GM12801 (cell line): ENCODE data around the gene DPYD.

Source experiments
- TF ChIP-seq, protein P1 (sequence below): IDR thresholded peaks from one replicate; pipeline ENCODE4 v1.5.1; 2011; ENCODE audit warnings: control low read depth; ENCODE audit not compliant: insufficient read length; ENCODE audit errors: extremely low read depth

DPYD gene

GRCh38 chr1:97621955-97622354 is 298.9 kb downstream of the DPYD start:
- TF ChIP-seq, protein P1, sequence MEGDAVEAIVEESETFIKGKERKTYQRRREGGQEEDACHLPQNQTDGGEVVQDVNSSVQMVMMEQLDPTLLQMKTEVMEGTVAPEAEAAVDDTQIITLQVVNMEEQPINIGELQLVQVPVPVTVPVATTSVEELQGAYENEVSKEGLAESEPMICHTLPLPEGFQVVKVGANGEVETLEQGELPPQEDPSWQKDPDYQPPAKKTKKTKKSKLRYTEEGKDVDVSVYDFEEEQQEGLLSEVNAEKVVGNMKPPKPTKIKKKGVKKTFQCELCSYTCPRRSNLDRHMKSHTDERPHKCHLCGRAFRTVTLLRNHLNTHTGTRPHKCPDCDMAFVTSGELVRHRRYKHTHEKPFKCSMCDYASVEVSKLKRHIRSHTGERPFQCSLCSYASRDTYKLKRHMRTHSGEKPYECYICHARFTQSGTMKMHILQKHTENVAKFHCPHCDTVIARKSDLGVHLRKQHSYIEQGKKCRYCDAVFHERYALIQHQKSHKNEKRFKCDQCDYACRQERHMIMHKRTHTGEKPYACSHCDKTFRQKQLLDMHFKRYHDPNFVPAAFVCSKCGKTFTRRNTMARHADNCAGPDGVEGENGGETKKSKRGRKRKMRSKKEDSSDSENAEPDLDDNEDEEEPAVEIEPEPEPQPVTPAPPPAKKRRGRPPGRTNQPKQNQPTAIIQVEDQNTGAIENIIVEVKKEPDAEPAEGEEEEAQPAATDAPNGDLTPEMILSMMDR, result no peak

GRCh38 chr1:97619706-97620105 is 301.1 kb downstream of the DPYD start:
- TF ChIP-seq, protein P1, result no peak

DNA sequence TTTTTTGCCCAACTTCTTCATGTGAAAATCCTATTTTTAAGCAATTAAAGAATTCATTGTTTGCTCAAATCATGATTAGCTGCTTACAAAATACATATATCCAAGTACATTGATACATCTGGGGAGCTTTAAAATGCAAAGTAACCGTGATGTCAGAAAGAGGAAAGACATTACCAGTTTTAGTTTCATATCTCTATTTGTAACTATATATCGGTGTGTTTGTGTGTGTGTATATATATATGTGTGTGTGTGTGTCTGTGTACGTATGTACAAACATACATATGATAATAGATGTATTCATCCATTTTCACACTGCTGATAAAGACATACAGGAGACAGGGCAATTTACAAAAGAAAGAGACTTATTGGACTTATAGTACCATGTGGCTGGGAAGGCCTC is 310.1 kb downstream of the DPYD start:
- TF ChIP-seq, protein P1, result no peak

GRCh38 chr1:97610102-97610501 is 310.7 kb downstream of the DPYD start:
- TF ChIP-seq, protein P1, result no peak

DNA sequence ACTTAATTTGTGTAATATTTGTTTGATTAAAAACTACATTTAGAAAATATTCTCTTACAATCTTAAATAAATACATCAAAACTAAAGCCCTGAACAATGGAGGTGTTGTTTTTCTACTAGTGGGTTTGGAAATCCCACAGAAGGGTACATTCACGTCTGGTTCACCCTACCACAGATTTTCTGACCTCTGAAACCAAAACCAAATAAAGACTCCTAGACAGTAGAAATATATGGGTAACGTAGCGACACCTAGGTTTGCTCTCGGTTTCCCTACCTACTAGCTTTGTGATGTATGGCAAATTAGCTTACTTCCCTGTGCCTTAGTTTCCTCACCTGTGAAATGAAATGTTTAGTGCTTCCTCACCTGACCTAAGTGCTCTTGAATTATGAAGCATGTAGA is 312.6 kb downstream of the DPYD start:
- TF ChIP-seq, protein P1, result no peak

DNA sequence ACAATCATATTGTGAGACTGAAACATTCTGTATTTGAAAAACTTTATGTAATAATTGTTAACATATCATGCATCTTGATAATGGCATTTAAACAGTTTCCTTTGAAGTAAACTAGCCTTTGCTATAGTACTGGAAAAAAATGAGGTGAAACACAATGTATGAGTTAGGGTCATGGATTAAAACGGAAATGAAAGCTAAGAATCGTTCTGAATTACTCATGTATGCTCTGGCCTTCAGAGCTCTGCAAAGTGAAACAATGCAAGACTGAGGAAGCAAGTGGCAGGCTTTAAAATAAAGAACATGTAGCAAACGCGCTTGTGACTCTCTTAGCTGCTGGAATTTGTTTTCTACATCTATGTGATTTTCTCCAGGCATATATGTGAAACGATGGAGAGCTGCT is 317.1 kb downstream of the DPYD start:
- TF ChIP-seq, protein P1, result no peak

DNA sequence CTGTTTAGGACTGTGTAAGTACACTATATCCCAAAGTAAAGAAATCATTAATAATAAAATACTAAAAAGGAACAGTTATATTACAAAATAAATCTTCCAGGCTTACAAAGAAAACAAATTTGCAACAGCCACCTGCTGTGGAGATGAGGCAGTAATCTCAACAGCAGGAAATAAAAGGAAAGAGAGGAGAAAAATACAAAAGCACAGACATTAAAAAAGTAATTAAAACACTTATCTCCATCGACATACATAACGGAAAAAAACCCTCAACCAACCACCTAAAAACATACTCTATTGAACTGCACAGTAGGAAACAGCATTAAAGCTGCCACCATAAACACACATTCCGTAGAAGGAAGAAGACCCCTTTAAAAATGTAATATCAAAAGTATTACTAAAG is 317.6 kb downstream of the DPYD start:
- TF ChIP-seq, protein P1, result no peak

DNA sequence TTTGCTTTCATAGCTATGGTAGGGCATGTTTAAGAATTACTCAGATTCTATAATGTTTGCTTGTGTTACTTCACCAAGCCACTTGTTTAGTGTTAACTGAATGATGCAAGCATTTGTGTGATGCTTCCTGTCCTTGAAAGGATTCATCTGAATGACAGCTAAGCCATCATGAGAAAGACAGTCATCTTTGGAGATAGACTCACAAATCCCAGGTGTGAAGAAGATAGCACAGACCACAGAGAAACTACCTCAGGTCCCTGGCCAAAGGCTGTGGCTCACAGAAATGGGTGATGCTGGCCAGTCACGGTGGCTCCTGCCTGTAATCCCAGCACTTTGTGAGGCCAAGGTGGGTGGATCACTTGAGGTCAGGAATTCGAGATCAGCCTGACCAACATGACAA is 321.4 kb downstream of the DPYD start:
- TF ChIP-seq, protein P1, result no peak
